Neuron (in vitro differentiated cells): Measurements from ENCODE around the gene SMARCC1.

ENCODE experiments used
- H2AFZ ChIP-seq: one replicate; pipeline ENCODE4 v1.6.1; 2013; ENCODE audit warnings: low read depth, mild to moderate bottlenecking, inconsistent platforms, low read length, moderate library complexity
- H3K27me3 ChIP-seq: one replicate; pipeline ENCODE4 v1.6.1; 2013; ENCODE audit warnings: low read length; ENCODE audit not compliant: insufficient read depth
- H3K36me3 ChIP-seq: one replicate; pipeline ENCODE4 v1.6.1; 2013; ENCODE audit warnings: low read length; ENCODE audit not compliant: insufficient read depth
- H3K4me1 ChIP-seq: one replicate; pipeline ENCODE4 v1.6.1; 2013; ENCODE audit warnings: low read length; ENCODE audit not compliant: insufficient read depth
- H3K4me3 ChIP-seq: 2 replicates; pipeline ENCODE4 v1.5.1; 2013; ENCODE audit warnings: mild to moderate bottlenecking, low read length, moderate library complexity
- H3K9me3 ChIP-seq: one replicate; pipeline ENCODE4 v1.6.1; 2013; ENCODE audit warnings: low read length

SMARCC1 gene

DNA sequence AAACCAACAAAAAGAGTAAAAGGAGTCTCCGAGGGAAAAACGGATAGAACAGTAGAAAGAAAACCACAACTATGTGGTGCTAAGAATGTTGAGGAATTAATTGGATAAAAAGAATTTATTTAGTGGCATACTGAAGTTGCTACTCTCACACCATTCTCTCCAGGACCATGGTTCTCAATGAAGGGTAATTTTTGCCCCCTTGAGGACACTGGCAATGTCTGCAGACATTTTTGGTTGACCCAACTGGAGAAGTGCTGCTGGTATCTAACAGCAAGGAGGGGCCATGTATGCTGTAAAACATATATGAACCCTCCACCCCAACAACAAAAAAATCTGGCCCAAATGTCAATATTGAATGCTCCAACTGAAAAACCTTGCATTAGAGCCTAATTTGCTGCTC, 117.2 kb downstream of the SMARCC1 start:
- Histone ChIP-seq H3K36me3 (peaks cover 84% of the 10 kb centered on the region), H2AFZ (no peak overlapping the region), H3K9me3 (peaks cover 2% of the 10 kb centered on the region), H3K4me1 (no peaks in the 10 kb centered on the region), H3K4me3 (no peak overlapping the region), H3K27me3 (no peaks in the 10 kb centered on the region)

DNA sequence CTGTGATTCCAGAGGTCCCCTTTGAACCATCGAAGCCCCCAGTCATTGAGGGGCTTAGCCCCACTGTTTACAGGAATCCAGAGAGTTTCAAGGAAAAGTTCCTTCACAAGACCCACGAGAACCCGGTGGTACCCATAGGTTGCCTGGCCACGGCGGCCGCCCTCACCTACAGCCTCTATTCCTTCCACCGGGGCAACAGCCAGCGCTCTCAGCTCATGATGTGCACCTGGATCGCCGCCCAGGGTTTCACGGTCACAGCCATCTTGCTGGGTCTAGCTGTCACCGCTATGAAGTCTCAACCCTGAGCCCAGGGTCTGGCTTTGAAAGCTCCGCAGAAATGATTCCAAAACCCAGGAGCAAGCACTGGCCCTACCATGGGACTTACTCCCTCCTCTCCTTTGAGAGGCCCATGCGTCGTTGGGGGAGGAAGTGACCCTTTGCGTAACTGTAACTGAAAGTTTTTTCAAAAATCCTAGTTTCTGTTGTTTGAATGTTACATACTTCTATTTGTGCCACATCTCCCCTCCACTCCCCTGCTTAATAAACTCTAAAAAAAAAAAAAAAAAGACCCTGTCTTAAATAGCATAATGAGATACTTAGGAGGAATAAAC, 118.0 kb downstream of the SMARCC1 start:
- Histone ChIP-seq H3K36me3 (peaks cover 83% of the 10 kb centered on the region), H3K9me3 (peaks cover 8% of the 10 kb centered on the region), H2AFZ (no peak overlapping the region), H3K27me3 (no peaks in the 10 kb centered on the region), H3K4me3 (no peak overlapping the region), H3K4me1 (no peaks in the 10 kb centered on the region)

DNA sequence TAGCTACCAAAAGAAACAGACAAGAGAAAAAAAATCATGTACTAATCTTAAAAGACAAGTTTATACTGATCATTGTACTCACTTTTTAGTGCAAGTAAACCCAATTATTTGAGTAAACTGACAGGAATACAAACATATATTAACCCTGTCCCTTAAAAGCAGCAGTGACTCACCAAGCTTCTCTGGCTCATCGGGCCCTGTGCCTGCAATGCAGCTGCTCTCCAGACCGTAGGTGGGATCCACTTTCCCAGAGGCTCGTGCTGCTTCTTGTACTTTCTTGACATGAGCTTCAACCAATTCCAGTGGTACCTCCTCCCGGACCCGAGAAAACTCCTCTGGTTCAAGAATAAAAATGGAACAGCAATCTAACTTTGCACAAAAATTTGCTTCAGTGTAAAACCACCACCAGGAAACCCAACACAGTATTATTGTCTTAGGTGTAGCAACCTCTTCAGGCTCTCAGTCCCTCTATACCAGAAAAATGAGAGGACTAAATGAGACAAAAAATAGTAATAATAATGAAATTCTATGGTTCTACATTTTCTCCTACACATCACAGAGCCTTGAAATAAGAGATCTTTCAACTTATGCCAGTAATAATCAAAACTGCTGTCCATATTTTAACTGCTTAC, 120.5 kb downstream of the SMARCC1 start:
- H3K9me3 ChIP-seq: peaks cover 14% of the 10 kb centered on the region
- no peak overlapping the region for H2AFZ ChIP-seq
- peaks cover 86% of the 10 kb centered on the region for H3K36me3 ChIP-seq
- no peak overlapping the region for H3K4me3 ChIP-seq
- H3K27me3 ChIP-seq: no peaks in the 10 kb centered on the region
- H3K4me1 ChIP-seq: no peaks in the 10 kb centered on the region

DNA sequence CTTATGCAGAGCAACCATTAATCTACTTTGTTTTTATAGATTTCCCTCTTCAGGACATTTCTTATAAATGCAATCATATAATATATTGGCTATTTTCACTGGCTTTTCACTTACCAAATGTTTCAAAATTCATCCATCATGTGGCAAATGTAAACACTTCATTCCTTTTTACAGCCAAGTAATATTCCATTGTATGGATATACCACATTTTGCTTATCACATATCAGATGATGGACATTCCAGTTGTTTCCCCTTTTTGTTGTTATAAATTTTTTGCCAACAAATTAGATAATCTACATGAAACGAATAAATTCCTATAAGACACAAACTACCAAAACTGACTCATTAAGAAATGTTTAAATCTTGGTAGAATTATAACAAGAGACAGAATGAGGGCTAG, 123.2 kb downstream of the SMARCC1 start:
- Histone ChIP-seq H3K27me3 (no peaks in the 10 kb centered on the region), H2AFZ (no peak overlapping the region), H3K4me3 (no peak overlapping the region), H3K4me1 (no peaks in the 10 kb centered on the region), H3K9me3 (peaks cover 14% of the 10 kb centered on the region), H3K36me3 (peaks cover 90% of the 10 kb centered on the region)

DNA sequence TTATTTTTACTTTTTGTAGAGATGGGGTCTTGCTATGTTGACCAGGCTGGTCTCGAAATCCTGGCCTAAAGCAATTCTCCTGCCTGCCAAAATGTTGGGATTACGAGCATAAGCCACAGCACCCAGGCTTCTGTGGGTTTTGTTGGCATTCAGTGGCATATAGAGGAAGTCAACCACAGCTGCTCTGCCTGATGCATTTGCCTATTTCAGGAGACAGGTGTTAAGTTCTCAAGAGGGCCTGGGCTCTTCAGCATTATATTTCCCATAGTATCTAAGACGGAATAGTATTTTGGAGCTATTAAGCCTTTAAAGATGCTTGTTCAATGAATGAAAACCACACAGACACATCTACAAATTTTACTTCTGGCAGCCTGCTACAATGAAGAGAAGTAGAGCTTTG, 129.6 kb downstream of the SMARCC1 start:
- H2AFZ ChIP-seq: no peak overlapping the region
- H3K36me3 ChIP-seq: peaks cover 68% of the 10 kb centered on the region
- H3K27me3 ChIP-seq: no peaks in the 10 kb centered on the region
- H3K4me3 ChIP-seq: no peak overlapping the region
- peaks cover 3% of the 10 kb centered on the region for H3K9me3 ChIP-seq
- H3K4me1 ChIP-seq: no peaks in the 10 kb centered on the region

DNA sequence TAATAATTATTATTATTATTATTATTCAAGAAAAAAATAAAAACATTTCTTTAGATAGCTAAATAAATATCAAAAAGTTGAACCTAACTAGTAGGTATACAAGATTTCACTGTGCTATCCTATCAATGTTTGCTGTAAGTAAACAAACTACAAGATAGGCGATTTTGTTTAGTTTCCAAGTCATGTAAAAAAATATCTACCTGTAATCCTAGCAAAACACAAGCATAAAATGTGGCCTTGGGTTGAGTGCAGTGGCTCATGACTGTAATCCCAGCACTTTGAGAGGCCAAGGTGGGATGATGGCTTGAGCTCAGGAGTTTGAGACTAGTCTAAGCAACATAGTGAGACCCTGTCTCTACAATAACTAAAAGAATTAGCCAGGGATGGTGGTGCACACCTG, 131.4 kb downstream of the SMARCC1 start:
- Histone ChIP-seq H3K4me3 (no peak overlapping the region), H3K27me3 (no peaks in the 10 kb centered on the region), H3K9me3 (peaks cover 3% of the 10 kb centered on the region), H2AFZ (no peak overlapping the region), H3K4me1 (no peaks in the 10 kb centered on the region), H3K36me3 (peaks cover 61% of the 10 kb centered on the region)

DNA sequence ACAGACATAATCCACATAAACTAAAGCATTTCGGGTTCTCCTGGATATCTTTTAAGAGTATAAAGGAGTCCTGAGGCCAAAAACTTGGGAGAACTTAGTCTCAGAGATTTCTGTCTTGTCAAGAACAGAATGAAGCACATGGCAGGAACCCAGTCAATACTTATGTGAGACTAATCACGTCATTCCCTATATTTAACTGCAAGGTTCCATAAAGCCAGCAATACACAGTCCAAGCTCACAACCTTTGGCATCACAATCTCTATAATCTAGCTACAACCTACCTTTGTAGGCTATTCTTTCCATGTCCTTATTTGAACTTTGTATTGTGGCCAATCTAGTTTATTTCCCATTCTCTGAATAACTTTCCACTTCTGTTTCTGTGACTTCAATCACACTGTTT, 134.1 kb downstream of the SMARCC1 start:
- peaks cover 3% of the 10 kb centered on the region for H3K9me3 ChIP-seq
- no peak overlapping the region for H3K4me3 ChIP-seq
- H2AFZ ChIP-seq: no peak overlapping the region
- H3K27me3 ChIP-seq: no peaks in the 10 kb centered on the region
- H3K36me3 ChIP-seq: peaks cover 54% of the 10 kb centered on the region
- H3K4me1 ChIP-seq: no peaks in the 10 kb centered on the region

DNA sequence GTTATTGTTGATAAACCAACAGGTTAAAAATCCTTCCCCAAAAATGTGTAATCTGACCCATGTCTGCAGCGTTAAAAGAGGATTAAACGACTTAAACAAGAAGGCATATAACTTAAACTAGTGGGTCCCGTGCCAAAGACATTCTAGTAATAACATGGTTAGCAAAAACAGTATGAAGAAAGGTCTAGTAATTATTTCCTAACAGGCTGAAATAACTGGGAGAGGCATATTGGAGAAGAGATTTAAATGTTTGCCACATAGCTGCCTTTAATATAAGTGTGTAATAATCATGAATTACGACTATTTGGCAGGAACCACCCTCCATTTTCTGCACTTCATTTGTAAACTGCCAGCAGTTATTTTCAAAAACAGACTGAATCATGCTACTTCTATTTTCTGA, 135.3 kb downstream of the SMARCC1 start:
- no peaks in the 10 kb centered on the region for H3K4me1 ChIP-seq
- H2AFZ ChIP-seq: no peak overlapping the region
- peaks cover 54% of the 10 kb centered on the region for H3K36me3 ChIP-seq
- H3K4me3 ChIP-seq: no peak overlapping the region
- H3K27me3 ChIP-seq: no peaks in the 10 kb centered on the region
- H3K9me3 ChIP-seq: peaks cover 3% of the 10 kb centered on the region

DNA sequence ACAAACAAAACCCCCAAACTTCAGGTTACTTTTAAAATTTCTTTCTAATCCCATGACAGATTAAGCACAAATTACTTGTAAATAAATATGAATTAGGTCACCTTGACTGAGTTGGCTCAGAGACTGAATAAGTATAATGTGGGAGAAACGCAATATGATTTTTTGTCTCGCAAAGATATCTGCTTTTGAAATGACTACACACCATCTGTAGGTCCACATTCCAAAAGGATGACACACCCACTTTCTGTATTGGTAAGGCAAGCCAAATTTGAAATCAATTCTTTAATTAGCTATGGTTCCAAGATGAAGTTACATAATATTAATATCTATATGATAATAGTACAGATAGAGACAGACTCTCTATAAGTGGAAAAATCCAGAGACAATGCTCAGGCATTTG, 136.1 kb downstream of the SMARCC1 start:
- no peaks in the 10 kb centered on the region for H3K9me3 ChIP-seq
- H2AFZ ChIP-seq: no peak overlapping the region
- peaks cover 56% of the 10 kb centered on the region for H3K36me3 ChIP-seq
- no peak overlapping the region for H3K4me3 ChIP-seq
- no peaks in the 10 kb centered on the region for H3K27me3 ChIP-seq
- no peaks in the 10 kb centered on the region for H3K4me1 ChIP-seq

DNA sequence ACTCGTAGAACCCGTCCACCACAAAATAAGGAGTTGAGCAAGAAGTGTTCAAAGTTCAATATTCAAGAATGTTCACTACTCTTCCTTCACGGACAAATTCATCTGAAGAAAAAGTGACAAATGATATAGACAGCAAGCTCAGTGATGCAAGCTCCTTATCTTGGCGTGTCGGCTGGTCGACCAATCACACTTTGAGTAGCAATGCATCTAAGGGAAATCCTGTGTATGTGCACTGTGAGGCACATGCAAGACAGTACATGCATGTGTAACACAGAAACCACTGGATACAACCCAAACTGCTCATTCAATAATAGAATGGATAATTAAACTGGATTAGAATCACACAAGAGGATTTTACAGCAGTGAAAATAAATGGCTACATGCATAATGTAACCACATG, 138.6 kb downstream of the SMARCC1 start:
- peaks cover 55% of the 10 kb centered on the region for H3K36me3 ChIP-seq
- H3K4me1 ChIP-seq: no peaks in the 10 kb centered on the region
- no peaks in the 10 kb centered on the region for H3K9me3 ChIP-seq
- H3K27me3 ChIP-seq: no peaks in the 10 kb centered on the region
- no peak overlapping the region for H3K4me3 ChIP-seq
- no peak overlapping the region for H2AFZ ChIP-seq

DNA sequence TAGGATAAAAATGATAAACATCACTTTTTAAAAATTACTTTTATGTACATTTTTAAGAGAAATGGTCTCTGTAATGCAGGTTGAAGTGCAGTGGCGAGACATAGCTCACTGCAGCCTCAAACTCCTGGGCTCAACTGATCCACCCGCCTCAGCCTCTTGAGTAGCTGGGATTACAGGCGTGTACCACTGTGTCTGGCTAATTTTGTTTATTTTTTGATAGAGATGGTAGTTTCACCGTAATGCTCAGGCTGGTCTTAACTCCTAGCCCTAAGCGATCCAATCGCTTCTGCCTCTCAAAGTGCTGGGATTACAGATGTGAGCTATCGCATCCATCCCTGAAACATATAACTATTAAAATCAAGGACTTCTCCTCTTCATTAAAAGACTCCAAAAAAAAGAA, 140.0 kb downstream of the SMARCC1 start:
- H3K4me3 ChIP-seq: no peak overlapping the region
- H3K4me1 ChIP-seq: no peaks in the 10 kb centered on the region
- no peak overlapping the region for H2AFZ ChIP-seq
- H3K36me3 ChIP-seq: peaks cover 55% of the 10 kb centered on the region
- H3K27me3 ChIP-seq: no peaks in the 10 kb centered on the region
- no peaks in the 10 kb centered on the region for H3K9me3 ChIP-seq

DNA sequence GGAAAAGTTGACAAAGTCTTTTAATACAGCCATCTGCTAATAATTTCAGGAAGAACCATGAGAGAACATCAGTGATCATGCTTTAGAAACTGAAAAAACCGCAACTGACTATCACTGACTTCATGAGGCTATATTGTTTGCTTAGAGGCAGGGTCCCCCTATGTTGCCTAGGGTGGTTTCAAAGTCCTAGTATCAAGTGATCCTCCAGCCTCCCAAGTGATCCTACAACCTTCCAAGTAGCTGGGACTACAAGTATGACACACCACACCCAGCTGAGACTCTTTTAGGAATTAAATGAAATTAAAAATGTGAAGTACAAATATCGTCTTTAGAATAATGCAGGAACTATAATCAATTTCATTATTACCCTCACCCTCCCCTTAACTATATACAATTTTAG, 144.8 kb downstream of the SMARCC1 start:
- H2AFZ ChIP-seq: no peak overlapping the region
- H3K27me3 ChIP-seq: no peaks in the 10 kb centered on the region
- H3K4me1 ChIP-seq: no peaks in the 10 kb centered on the region
- no peak overlapping the region for H3K4me3 ChIP-seq
- H3K9me3 ChIP-seq: no peaks in the 10 kb centered on the region
- H3K36me3 ChIP-seq: peaks cover 75% of the 10 kb centered on the region

DNA sequence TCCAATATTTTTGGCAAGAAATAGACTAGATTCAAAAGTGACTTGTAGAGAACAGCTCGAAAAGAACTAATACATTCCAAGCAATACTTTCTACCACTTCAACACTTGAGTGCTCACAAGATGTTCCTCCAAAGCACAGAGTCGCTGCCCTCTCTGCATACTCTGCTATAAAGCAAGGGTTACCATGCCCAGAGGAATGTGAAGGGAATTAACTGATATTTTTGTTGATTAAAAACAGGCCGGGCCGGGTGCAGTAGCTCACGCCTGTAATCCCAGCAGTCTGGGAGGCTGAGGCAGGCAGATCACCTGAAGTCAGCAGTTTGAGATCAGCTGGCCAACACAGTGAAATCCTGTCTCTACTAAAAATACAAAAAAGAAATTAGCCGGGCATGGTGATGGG, 145.5 kb downstream of the SMARCC1 start:
- Histone ChIP-seq H3K4me3 (no peak overlapping the region), H3K27me3 (no peaks in the 10 kb centered on the region), H3K36me3 (peaks cover 76% of the 10 kb centered on the region), H2AFZ (no peak overlapping the region), H3K4me1 (no peaks in the 10 kb centered on the region), H3K9me3 (no peaks in the 10 kb centered on the region)

DNA sequence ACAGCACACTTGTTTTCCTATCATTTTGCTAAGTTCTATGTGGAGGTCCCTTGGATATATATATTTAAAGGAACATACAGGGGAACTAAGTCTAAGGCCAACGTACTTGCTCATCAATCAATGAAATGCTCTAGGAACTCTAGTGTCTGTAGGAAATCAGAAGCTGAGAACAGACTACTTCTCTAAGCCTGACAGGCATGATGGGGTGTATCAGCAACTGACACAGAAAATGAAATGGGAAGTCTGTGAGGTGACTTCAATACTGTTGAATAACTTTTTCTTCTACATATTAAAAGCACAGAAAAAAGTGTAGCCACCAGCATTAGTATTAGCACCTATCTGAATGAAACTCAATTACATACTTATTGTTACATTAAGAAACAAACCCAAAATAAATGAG, 146.2 kb downstream of the SMARCC1 start:
- Histone ChIP-seq H3K4me1 (no peaks in the 10 kb centered on the region), H3K9me3 (no peaks in the 10 kb centered on the region), H3K27me3 (no peaks in the 10 kb centered on the region), H2AFZ (no peak overlapping the region), H3K36me3 (peaks cover 77% of the 10 kb centered on the region), H3K4me3 (no peak overlapping the region)
